ENCODE measurements around the gene RNU2-1. TPM values are rescaled to one million over a fixed set of nuclear protein-coding genes. Genes with fewer than 3 reads are reported as not detected.
"Not testable (repeated sequence)": the region's sequence is repeated elsewhere in the genome, so short reads cannot be mapped to it uniquely, and the experiment has no call there.

RNU2-1 gene
- total and polyA plus RNA-seq, 4 donors, result 5,157 TPM; not detected in 3

DNA sequence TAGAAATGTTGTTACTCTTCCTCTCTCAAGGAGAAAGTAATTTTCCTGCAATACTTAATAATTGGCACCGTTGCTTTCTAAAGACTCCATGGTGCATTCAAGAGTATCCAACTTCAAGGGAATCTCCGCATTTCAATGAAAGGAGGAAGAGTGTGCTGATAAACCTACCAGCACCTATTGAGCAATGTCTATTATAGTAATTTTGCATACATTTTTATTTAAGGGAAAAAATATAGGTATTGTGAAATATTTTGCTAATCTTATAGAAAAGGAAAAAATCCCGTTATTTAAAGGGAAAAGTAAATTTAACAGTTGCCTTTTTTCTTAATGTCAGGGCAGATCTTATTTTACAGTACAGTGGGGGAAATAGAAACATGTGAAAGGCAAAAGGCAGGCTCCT lies 23.2 kb downstream of the RNU2-1 start:
- Histone ChIP-seq H3K4me1 (ENCODE audit: control insufficient read depth in 5 of 5, insufficient read depth in 5 of 5, low read length in 5 of 5) (peaks cover 2 to 17% (median 11%) of the 10 kb centered on the region in 5 donors), H3K9ac (ENCODE audit: insufficient read depth in 1 of 2, low read length in 2 of 2) (peak overlapping the region in 1 of 2 donors; percentile 80), H3K27ac (ENCODE audit: low read depth in 1 of 2, low read length in 1 of 2) (peak overlapping the region in 1 of 2 donors; percentile 81), H3K36me3 (ENCODE audit: control insufficient read depth in 4 of 4, insufficient read depth in 4 of 4, low read length in 4 of 4) (peaks cover 9 to 16% (median 14%) of the 10 kb centered on the region in 4 donors), H3K9me3 (ENCODE audit: control insufficient read depth in 4 of 4, insufficient read depth in 3 of 4, low read length in 3 of 4) (no peaks in the 10 kb centered on the region), H3K27me3 (ENCODE audit: control insufficient read depth in 3 of 3, insufficient read depth in 3 of 3, low read length in 2 of 3) (no peaks in the 10 kb centered on the region), H3K4me3 (no peak overlapping the region)
- TF ChIP-seq, protein P1, sequence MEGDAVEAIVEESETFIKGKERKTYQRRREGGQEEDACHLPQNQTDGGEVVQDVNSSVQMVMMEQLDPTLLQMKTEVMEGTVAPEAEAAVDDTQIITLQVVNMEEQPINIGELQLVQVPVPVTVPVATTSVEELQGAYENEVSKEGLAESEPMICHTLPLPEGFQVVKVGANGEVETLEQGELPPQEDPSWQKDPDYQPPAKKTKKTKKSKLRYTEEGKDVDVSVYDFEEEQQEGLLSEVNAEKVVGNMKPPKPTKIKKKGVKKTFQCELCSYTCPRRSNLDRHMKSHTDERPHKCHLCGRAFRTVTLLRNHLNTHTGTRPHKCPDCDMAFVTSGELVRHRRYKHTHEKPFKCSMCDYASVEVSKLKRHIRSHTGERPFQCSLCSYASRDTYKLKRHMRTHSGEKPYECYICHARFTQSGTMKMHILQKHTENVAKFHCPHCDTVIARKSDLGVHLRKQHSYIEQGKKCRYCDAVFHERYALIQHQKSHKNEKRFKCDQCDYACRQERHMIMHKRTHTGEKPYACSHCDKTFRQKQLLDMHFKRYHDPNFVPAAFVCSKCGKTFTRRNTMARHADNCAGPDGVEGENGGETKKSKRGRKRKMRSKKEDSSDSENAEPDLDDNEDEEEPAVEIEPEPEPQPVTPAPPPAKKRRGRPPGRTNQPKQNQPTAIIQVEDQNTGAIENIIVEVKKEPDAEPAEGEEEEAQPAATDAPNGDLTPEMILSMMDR (IDR thresholded peaks at IDR 0.05; ENCODE audit: control extremely low read depth, extremely low read depth), result no peak
- 62 to 79% methylated on average over 3 of the region's 3 CpGs for WGBS, 2 donors
- ATAC-seq (ENCODE audit: insufficient read depth, low FRiP score), result no peak
- no peak for DNase-seq

DNA sequence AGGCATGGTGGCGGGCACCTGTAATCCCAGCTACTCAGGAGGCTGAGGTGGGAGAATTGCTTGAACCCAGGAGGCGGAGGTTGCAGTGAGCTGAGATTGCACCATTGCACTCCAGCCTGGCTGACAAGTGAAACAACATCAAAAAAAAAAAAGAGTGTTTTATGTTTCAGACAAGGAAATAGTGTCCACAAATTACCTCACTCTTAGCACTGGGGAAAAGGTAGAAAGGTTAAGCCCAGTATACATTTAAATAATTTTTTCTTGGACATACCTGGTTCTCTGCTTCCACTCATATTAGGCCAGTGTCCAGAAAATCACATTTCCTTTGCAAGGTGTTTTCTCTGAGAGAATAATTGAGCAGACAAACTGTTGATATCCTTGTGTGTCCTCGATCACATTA lies 30.8 kb downstream of the RNU2-1 start:
- H3K36me3 ChIP-seq (ENCODE audit: control insufficient read depth in 4 of 4, insufficient read depth in 4 of 4, low read length in 4 of 4), result peaks cover 34 to 51% (median 43%) of the 10 kb centered on the region in 4 donors
- ATAC-seq (ENCODE audit: insufficient read depth, low FRiP score); DNase-seq; H3K9ac ChIP-seq (ENCODE audit: insufficient read depth in 1 of 2, low read length in 2 of 2); H3K27me3 ChIP-seq (ENCODE audit: control insufficient read depth in 3 of 3, insufficient read depth in 3 of 3, low read length in 2 of 3); H3K4me3 ChIP-seq; H3K9me3 ChIP-seq (ENCODE audit: control insufficient read depth in 4 of 4, insufficient read depth in 3 of 4, low read length in 3 of 4); H3K4me1 ChIP-seq (ENCODE audit: control insufficient read depth in 5 of 5, insufficient read depth in 5 of 5, low read length in 5 of 5); H3K27ac ChIP-seq (ENCODE audit: low read depth in 1 of 2, low read length in 1 of 2): not testable (repeated sequence)
- 96% methylated on average over 3 of the region's 3 CpGs for WGBS, 2 donors

DNA sequence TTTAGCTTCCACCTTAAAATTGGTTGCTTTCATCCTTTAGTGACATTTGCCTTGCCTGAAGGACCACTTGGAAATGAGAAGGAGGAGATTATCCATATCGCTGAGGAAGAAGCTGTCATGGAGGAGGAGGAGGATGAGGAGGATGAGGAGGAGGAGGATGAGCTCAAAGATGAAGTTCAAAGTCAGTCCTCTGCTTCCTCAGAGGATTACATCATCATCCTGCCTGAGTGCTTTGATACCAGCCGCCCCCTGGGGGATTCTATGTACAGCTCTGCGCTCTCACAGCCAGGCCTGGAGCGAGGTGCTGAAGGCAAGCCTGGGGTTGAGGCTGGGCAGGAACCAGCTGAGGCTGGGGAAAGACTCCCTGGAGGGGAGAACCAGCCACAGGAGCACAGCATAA lies 33.6 kb downstream of the RNU2-1 start:
- no peak for DNase-seq
- Histone ChIP-seq H3K27me3 (ENCODE audit: control insufficient read depth in 3 of 3, insufficient read depth in 3 of 3, low read length in 2 of 3) (no peaks in the 10 kb centered on the region), H3K9me3 (ENCODE audit: control insufficient read depth in 4 of 4, insufficient read depth in 3 of 4, low read length in 3 of 4) (peaks cover 0 to 3% (median 0%) of the 10 kb centered on the region in 4 donors), H3K36me3 (ENCODE audit: control insufficient read depth in 4 of 4, insufficient read depth in 4 of 4, low read length in 4 of 4) (peaks cover 42 to 64% (median 49%) of the 10 kb centered on the region in 4 donors), H3K27ac (ENCODE audit: low read depth in 1 of 2, low read length in 1 of 2) (no peak overlapping the region), H3K4me3 (no peak overlapping the region), H3K9ac (ENCODE audit: insufficient read depth in 1 of 2, low read length in 2 of 2) (no peak overlapping the region), H3K4me1 (ENCODE audit: control insufficient read depth in 5 of 5, insufficient read depth in 5 of 5, low read length in 5 of 5) (no peaks in the 10 kb centered on the region)
- no peak for ATAC-seq (ENCODE audit: insufficient read depth, low FRiP score)
- 90 to 93% methylated on average over 4 of the region's 4 CpGs for WGBS, 2 donors
- TF ChIP-seq, protein P1 (IDR thresholded peaks at IDR 0.05; ENCODE audit: control extremely low read depth, extremely low read depth), result no peak

DNA sequence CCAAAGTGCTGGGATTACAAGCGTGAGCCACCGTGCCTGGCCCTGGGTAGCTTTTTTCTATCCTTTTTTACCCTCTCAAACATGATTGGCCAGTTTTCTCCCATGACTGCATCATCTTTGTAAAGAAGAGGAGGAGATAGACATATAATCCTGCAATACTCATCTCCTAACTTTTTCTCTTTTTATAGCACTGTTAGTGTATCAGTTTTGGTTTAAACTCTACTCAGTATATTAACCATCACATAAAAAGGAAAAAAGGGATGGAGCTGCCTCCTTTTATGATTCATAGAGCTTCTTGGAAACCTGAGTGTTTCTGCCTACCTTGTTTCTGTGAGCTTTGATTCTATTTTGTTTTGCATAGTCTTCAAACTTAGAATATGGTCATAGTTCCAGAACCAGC lies 34.1 kb downstream of the RNU2-1 start:
- DNase-seq (no peak), ATAC-seq (ENCODE audit: insufficient read depth, low FRiP score) (no peak)
- H3K9me3 ChIP-seq (ENCODE audit: control insufficient read depth in 4 of 4, insufficient read depth in 3 of 4, low read length in 3 of 4), result peaks cover 0 to 3% (median 0%) of the 10 kb centered on the region in 4 donors
- H3K9ac ChIP-seq (ENCODE audit: insufficient read depth in 1 of 2, low read length in 2 of 2), result no peak overlapping the region
- H3K27me3 ChIP-seq (ENCODE audit: control insufficient read depth in 3 of 3, insufficient read depth in 3 of 3, low read length in 2 of 3), result no peaks in the 10 kb centered on the region
- no peak overlapping the region for H3K27ac ChIP-seq (ENCODE audit: low read depth in 1 of 2, low read length in 1 of 2)
- no peaks in the 10 kb centered on the region for H3K4me1 ChIP-seq (ENCODE audit: control insufficient read depth in 5 of 5, insufficient read depth in 5 of 5, low read length in 5 of 5)
- no peak overlapping the region for H3K4me3 ChIP-seq
- TF ChIP-seq, protein P1 (IDR thresholded peaks at IDR 0.05; ENCODE audit: control extremely low read depth, extremely low read depth), result no peak
- 94 to 100% methylated on average over 2 of the region's 2 CpGs for WGBS, 2 donors
- H3K36me3 ChIP-seq (ENCODE audit: control insufficient read depth in 4 of 4, insufficient read depth in 4 of 4, low read length in 4 of 4), result peaks cover 47 to 67% (median 51%) of the 10 kb centered on the region in 4 donors
